Ishikawa (cell line): ENCODE measurements around the gene DEAF1.

ENCODE experiments used
- CEBPB ChIP-seq: IDR thresholded peaks from 2 replicates; pipeline ENCODE4 v1.6.1; 2012
- CREB1 ChIP-seq: IDR thresholded peaks from 2 replicates; pipeline ENCODE4 v1.6.1; 2012; ENCODE audit warnings: low read depth
- EGR1 ChIP-seq: IDR thresholded peaks from 2 replicates; pipeline ENCODE4 v1.6.1; 2012
- EP300 ChIP-seq: IDR thresholded peaks from 2 replicates; pipeline ENCODE4 v1.6.1; 2012; ENCODE audit warnings: borderline replicate concordance
- FOXM1 ChIP-seq: IDR thresholded peaks from 2 replicates; pipeline ENCODE4 v1.6.1; 2012; ENCODE audit warnings: low read depth, borderline replicate concordance
- NFIC ChIP-seq: IDR thresholded peaks from 2 replicates; pipeline ENCODE4 v1.6.1; 2012
- RAD21 ChIP-seq: IDR thresholded peaks from 2 replicates; pipeline ENCODE4 v1.6.1; 2012; ENCODE audit warnings: low read depth
- TAF1 ChIP-seq: IDR thresholded peaks from 2 replicates; pipeline ENCODE4 v1.6.1; 2012; ENCODE audit warnings: low read depth, mild to moderate bottlenecking
- TCF12 ChIP-seq: IDR thresholded peaks from 2 replicates; pipeline ENCODE4 v1.6.1; 2012; ENCODE audit warnings: low read depth
- TEAD4 ChIP-seq: IDR thresholded peaks from 2 replicates; pipeline ENCODE4 v1.6.1; 2012
- YY1 ChIP-seq: IDR thresholded peaks from 2 replicates; pipeline ENCODE4 v1.6.1; 2012; ENCODE audit warnings: low read depth
- ZBTB7A ChIP-seq: IDR thresholded peaks from 2 replicates; pipeline ENCODE4 v1.6.1; 2012; ENCODE audit warnings: low read depth
- TF ChIP-seq, protein P1 (sequence below): IDR thresholded peaks from 2 replicates; pipeline ENCODE4 v1.6.1; 2012; ENCODE audit warnings: low read depth, mild to moderate bottlenecking
- TF ChIP-seq, protein P2 (sequence below): IDR thresholded peaks from 2 replicates; pipeline ENCODE4 v1.6.1; 2012
- TF ChIP-seq, protein P3 (sequence below): IDR thresholded peaks from 2 replicates; pipeline ENCODE4 v1.6.1; 2012

DEAF1 gene

DNA sequence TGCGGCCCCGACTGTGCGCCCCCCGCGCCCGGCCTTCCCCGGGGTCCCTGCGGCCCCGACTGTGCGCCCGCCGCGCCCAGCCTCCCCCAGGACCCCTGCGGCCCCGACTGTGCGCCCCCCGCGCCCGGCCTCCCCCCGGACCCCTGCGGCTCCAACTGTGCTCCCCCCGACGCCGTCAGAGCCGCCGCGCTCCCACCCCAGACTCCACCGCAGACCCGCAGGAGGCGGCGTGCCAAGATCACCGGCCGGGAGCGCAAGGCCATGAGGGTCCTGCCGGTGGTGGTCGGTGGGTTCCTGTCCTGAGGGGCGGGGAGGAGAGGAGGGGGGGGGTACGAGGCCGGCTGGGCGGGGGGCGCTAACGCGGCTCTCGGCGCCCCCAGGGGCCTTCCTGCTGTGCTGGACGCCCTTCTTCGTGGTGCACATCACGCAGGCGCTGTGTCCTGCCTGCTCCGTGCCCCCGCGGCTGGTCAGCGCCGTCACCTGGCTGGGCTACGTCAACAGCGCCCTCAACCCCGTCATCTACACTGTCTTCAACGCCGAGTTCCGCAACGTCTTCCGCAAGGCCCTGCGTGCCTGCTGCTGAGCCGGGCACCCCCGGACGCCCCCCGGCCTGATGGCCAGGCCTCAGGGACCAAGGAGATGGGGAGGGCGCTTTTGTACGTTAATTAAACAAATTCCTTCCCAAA lies 54.9 kb downstream of the DEAF1 start:
- TF ChIP-seq CEBPB (no peak), TAF1 (no peak), RAD21 (no peak), CREB1 (no peak), TCF12 (no peak), EGR1 (no peak), NFIC (no peak), TEAD4 (no peak), ZBTB7A (no peak), FOXM1 (no peak), EP300 (no peak)
- TF ChIP-seq, protein P1, sequence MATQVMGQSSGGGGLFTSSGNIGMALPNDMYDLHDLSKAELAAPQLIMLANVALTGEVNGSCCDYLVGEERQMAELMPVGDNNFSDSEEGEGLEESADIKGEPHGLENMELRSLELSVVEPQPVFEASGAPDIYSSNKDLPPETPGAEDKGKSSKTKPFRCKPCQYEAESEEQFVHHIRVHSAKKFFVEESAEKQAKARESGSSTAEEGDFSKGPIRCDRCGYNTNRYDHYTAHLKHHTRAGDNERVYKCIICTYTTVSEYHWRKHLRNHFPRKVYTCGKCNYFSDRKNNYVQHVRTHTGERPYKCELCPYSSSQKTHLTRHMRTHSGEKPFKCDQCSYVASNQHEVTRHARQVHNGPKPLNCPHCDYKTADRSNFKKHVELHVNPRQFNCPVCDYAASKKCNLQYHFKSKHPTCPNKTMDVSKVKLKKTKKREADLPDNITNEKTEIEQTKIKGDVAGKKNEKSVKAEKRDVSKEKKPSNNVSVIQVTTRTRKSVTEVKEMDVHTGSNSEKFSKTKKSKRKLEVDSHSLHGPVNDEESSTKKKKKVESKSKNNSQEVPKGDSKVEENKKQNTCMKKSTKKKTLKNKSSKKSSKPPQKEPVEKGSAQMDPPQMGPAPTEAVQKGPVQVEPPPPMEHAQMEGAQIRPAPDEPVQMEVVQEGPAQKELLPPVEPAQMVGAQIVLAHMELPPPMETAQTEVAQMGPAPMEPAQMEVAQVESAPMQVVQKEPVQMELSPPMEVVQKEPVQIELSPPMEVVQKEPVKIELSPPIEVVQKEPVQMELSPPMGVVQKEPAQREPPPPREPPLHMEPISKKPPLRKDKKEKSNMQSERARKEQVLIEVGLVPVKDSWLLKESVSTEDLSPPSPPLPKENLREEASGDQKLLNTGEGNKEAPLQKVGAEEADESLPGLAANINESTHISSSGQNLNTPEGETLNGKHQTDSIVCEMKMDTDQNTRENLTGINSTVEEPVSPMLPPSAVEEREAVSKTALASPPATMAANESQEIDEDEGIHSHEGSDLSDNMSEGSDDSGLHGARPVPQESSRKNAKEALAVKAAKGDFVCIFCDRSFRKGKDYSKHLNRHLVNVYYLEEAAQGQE: no peak
- TF ChIP-seq, protein P2, sequence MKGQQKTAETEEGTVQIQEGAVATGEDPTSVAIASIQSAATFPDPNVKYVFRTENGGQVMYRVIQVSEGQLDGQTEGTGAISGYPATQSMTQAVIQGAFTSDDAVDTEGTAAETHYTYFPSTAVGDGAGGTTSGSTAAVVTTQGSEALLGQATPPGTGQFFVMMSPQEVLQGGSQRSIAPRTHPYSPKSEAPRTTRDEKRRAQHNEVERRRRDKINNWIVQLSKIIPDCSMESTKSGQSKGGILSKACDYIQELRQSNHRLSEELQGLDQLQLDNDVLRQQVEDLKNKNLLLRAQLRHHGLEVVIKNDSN: no peak

- TF ChIP-seq EP300 (no peak), YY1 (no peak), TEAD4 (no peak), TAF1 (no peak), EGR1 (no peak), CREB1 (no peak), FOXM1 (no peak), RAD21 (no peak), NFIC (no peak), CEBPB (no peak), ZBTB7A (no peak)
- TF ChIP-seq, protein P2: no peak
- TF ChIP-seq, protein P3, sequence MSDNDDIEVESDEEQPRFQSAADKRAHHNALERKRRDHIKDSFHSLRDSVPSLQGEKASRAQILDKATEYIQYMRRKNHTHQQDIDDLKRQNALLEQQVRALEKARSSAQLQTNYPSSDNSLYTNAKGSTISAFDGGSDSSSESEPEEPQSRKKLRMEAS: no peak
These were observed 55.6 kb downstream of the DEAF1 start for GRCh38 chr11:639332-639955.

DNA sequence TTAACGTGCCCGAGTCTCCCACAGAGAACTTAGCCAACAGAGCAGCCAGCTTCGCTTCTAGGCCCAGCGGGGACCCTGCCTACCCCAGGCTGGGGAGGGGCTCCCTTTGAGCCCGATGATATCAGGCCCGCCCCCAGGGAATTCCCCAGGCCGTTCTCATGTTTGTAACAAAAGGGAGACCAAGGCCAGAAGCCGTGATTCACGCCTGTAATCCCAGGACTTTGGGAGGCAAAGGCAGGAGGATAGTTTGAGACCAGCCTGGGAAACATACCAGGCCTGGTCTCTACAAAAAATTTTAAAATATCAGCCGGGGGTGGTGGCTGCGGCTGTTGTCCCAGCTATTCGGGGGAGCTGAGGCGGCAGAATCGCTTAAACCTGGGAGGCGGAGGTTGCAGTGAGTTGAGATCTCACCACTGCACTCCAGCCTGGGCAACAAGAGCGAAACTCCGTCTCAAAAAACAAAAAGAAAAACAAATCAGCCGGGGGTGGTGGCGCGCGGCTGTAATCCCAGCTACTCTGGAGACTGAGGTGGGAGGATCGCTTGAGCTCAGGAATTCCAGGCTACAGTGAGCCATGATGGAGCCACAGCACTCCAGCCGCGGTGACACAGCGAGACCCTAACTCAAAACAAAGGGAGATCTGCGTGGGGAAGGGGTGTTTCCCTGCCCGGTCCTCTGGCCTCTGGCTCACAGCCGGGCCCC lies 56.2 kb downstream of the DEAF1 start:
- TF ChIP-seq CEBPB: no peak
- TF ChIP-seq TCF12: no peak
- TF ChIP-seq CREB1: no peak
- no peak for TF ChIP-seq RAD21
- TF ChIP-seq, protein P1: no peak
- no peak for TF ChIP-seq NFIC
- TF ChIP-seq ZBTB7A: no peak
- TF ChIP-seq EGR1: no peak
- TF ChIP-seq YY1: no peak
- TF ChIP-seq TAF1: no peak
- TF ChIP-seq, protein P3: no peak
- no peak for TF ChIP-seq TEAD4
- TF ChIP-seq EP300: no peak
- TF ChIP-seq, protein P2: no peak
- no peak for TF ChIP-seq FOXM1

DNA sequence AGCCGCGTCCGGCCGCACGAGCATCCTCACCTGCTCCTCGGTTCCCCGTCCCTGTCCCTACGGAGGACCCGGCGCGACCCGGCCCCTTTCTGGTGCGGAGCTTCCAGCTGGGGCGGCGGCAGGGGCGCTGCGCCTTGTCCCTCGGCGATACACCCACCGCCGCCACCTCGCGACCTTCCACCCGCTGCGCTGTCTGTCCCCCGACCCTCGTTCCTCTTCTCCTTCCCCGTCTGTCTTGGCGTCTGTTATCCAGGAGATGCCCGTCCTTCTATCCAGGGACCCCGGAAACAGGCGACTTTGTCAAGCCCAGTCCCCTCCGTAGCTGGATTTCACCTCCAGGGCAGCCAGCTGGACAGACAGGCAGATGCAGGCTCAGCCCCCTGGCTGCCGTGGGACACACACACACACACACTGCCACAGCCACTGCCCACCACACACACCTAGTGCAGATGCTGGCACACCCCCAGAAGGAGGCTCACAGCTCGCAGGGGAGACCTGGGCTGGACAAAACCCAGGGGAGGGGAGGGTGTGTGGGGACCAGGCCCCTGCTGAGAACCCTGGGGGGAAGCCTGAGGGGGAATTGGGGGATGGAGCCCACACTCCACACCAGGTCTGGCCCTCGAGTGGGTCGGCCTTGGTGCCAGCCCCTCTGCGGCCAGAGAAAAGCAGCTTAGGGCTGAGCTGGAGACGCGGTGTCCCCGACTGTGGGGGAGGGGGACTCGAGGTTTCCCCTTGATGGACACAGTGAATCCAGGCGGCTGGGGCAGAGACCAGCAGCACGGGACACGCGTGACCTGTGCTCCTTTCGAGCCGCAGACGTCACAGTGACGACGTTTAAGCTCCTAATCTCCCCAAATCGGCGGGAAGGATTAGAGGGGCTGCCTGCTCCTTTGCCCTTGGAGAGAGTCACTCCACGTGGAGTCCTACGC lies 57.2 kb downstream of the DEAF1 start:
- TF ChIP-seq RAD21 (no peak), ZBTB7A (no peak), TAF1 (no peak), TCF12 (no peak), CREB1 (no peak), TEAD4 (no peak), YY1 (no peak), EGR1 (no peak), EP300 (no peak)
- TF ChIP-seq, protein P1: no peak
- TF ChIP-seq, protein P3: no peak
